GM18907 (cell line): ENCODE data around the gene ARHGEF38.
"Not testable (repeated sequence)": the region's sequence is repeated elsewhere in the genome, so short reads cannot be mapped to it uniquely, and the experiment has no call there.

ENCODE experiments used
- ATAC-seq: cut with Tn5 transposase; IDR thresholded peaks from one replicate; pipeline ENCODE4 v1.9.1; 2021; ENCODE audit warnings: mild to moderate bottlenecking, moderate library complexity; ENCODE audit not compliant: unreplicated experiment

ARHGEF38 gene

GRCh38 chr4:105644257-105644656, 91.8 kb downstream of the ARHGEF38 start:
- no peak for ATAC-seq

GRCh38 chr4:105645440-105645839, 93.0 kb downstream of the ARHGEF38 start:
- ATAC-seq: no peak

GRCh38 chr4:105650190-105650589, 97.8 kb downstream of the ARHGEF38 start:
- no peak for ATAC-seq

GRCh38 chr4:105651884-105652283, 99.5 kb downstream of the ARHGEF38 start:
- no peak for ATAC-seq

GRCh38 chr4:105652286-105652888, 100.0 kb downstream of the ARHGEF38 start:
- no peak for ATAC-seq

GRCh38 chr4:105657117-105657765, 104.8 kb downstream of the ARHGEF38 start:
- no peak for ATAC-seq

- no peak for ATAC-seq
Observed at GRCh38 chr4:105659190-105659589, 106.8 kb downstream of the ARHGEF38 start.

- ATAC-seq: no peak
Observed at GRCh38 chr4:105661028-105661427, 108.6 kb downstream of the ARHGEF38 start.

GRCh38 chr4:105662935-105663675, 110.7 kb downstream of the ARHGEF38 start:
- peak; percentile 52 for ATAC-seq

- peak; percentile 50 for ATAC-seq
Observed at GRCh38 chr4:105666693-105667092, 114.3 kb downstream of the ARHGEF38 start.

- no peak for ATAC-seq
Observed at GRCh38 chr4:105670684-105671083, 118.3 kb downstream of the ARHGEF38 start.

GRCh38 chr4:105671301-105671700, 118.9 kb downstream of the ARHGEF38 start:
- ATAC-seq: no peak

GRCh38 chr4:105674011-105674410, 121.6 kb downstream of the ARHGEF38 start:
- ATAC-seq: no peak

GRCh38 chr4:105677709-105678108, 125.3 kb downstream of the ARHGEF38 start:
- no peak for ATAC-seq

- no peak for ATAC-seq
Observed at GRCh38 chr4:105679186-105679585, 126.8 kb downstream of the ARHGEF38 start.

GRCh38 chr4:105683038-105683437, 130.6 kb downstream of the ARHGEF38 start:
- no peak for ATAC-seq

- ATAC-seq: no peak
Observed at GRCh38 chr4:105686571-105686970, 134.2 kb downstream of the ARHGEF38 start.

GRCh38 chr4:105694812-105695211, 142.4 kb downstream of the ARHGEF38 start:
- ATAC-seq: not testable (repeated sequence)

GRCh38 chr4:105695832-105696231, 143.4 kb downstream of the ARHGEF38 start:
- ATAC-seq: not testable (repeated sequence)

GRCh38 chr4:105698607-105699006, 146.2 kb downstream of the ARHGEF38 start:
- no peak for ATAC-seq

GRCh38 chr4:105707782-105708180, 155.4 kb downstream of the ARHGEF38 start:
- no peak for ATAC-seq
